A549 (cell line): ENCODE measurements around the gene DSCAML1.

ENCODE experiments used
- BHLHE40 ChIP-seq: IDR thresholded peaks from 2 replicates; pipeline ENCODE4 v1.6.1; 2012; ENCODE audit warnings: low read depth, low read length, inconsistent platforms
- EP300 ChIP-seq, 2 experiments: fragments of >200 bp; sonication (Bioruptor Twin); formaldehyde crosslinking; IDR thresholded peaks; 2 replicates in 1 of 2; 3 replicates in 1 of 2; pipeline ENCODE4 v1.6.1; 2016 to 2017
- ESRRA ChIP-seq: fragments of 150-350 bp; IDR thresholded peaks from 2 replicates; pipeline ENCODE4 v1.6.1; 2014; ENCODE audit warnings: mild to moderate bottlenecking, low read length, borderline replicate concordance
- POLR2A ChIP-seq: IDR thresholded peaks from 2 replicates; pipeline ENCODE4 v1.6.1; 2012; ENCODE audit warnings: mild to moderate bottlenecking, low read length
- SREBF2 ChIP-seq: fragments of 450-650 bp; IDR thresholded peaks from 2 replicates; pipeline ENCODE4 v1.6.1; 2014; ENCODE audit warnings: mild to moderate bottlenecking, moderate library complexity
- TP53 ChIP-seq: fragments of 250-450 bp; sonication (Bioruptor Pico); IDR thresholded peaks from 2 replicates; pipeline ENCODE4 v1.5.0; 2021; ENCODE audit warnings: mild to moderate bottlenecking, moderate library complexity
- TF ChIP-seq, protein P1 (sequence below): fragments of 200-600 bp; sonication (generic); IDR thresholded peaks from 2 replicates; pipeline ENCODE4 v1.6.1; 2016; ENCODE audit warnings: antibody characterized with exemption, mild to moderate bottlenecking, moderate library complexity
- TF ChIP-seq, protein P2 (sequence below): fragments of >200 bp; sonication (Bioruptor Twin); formaldehyde crosslinking; IDR thresholded peaks from 3 replicates; pipeline ENCODE4 v1.6.1; 2016
- TF ChIP-seq, protein P3 (sequence below): fragments of >200 bp; sonication (Bioruptor Twin); formaldehyde crosslinking; IDR thresholded peaks from 3 replicates; pipeline ENCODE4 v1.5.1; 2016
- TF ChIP-seq, protein P4 (sequence below): fragments of 450-650 bp; IDR thresholded peaks from 2 replicates; pipeline ENCODE4 v1.6.1; 2014; ENCODE audit warnings: antibody characterized with exemption
- TF ChIP-seq, protein P5 (sequence below): IDR thresholded peaks from 2 replicates; pipeline ENCODE4 v1.6.1; 2012
- TF ChIP-seq, protein P6 (sequence below): IDR thresholded peaks from 2 replicates; pipeline ENCODE4 v1.6.1; 2012
- TF ChIP-seq, protein P7 (sequence below): fragments of 250-450 bp; sonication (Bioruptor Pico); IDR thresholded peaks from 2 replicates; pipeline ENCODE4 v1.5.0; 2020; ENCODE audit warnings: low read depth, mild to moderate bottlenecking, moderate library complexity

DNA sequence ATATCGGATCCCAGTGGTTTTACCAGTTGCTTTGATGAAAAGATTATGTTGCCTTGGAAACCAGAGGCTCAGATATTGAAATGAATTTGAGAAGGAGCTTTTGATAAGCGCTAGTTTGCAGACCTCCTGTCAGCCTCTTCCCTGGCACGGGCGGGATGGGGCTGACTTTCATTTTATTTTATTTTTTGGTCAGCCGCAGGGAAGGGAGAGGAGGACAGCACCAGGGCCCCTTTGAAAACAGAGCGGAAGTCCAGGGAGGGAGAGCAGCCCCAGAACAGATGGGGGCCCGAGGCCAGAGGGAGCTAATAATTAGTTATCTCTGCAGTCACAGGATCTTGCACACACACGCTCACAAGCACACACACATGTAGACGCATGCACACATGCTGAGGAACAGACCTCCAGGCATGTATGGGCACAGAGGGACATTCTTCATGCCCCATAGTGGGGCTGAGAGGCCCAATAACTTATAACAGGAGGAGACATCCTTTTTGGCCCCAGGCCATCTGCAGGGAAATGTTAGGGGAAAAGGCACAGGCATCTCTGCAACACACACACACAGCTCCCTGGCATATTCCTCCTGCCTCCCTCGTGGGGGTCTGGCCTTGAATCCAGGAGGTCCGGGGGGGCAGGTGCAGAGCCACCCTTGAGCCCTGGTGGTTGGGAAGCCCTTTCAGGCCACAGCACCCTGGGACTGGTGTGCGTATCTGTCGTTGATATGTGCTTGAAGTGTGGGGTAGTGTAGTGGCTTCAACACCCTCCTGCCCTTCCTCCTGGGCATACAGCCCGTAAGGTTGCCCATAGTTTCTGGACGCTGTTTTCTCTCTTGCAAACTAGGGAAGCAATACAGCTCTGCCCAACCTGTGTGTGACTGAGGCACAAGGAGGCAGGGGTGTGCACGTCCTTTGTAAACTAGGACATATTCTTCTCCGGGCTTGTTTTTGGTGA lies 352.0 kb downstream of the DSCAML1 start:
- TF ChIP-seq, protein P1, sequence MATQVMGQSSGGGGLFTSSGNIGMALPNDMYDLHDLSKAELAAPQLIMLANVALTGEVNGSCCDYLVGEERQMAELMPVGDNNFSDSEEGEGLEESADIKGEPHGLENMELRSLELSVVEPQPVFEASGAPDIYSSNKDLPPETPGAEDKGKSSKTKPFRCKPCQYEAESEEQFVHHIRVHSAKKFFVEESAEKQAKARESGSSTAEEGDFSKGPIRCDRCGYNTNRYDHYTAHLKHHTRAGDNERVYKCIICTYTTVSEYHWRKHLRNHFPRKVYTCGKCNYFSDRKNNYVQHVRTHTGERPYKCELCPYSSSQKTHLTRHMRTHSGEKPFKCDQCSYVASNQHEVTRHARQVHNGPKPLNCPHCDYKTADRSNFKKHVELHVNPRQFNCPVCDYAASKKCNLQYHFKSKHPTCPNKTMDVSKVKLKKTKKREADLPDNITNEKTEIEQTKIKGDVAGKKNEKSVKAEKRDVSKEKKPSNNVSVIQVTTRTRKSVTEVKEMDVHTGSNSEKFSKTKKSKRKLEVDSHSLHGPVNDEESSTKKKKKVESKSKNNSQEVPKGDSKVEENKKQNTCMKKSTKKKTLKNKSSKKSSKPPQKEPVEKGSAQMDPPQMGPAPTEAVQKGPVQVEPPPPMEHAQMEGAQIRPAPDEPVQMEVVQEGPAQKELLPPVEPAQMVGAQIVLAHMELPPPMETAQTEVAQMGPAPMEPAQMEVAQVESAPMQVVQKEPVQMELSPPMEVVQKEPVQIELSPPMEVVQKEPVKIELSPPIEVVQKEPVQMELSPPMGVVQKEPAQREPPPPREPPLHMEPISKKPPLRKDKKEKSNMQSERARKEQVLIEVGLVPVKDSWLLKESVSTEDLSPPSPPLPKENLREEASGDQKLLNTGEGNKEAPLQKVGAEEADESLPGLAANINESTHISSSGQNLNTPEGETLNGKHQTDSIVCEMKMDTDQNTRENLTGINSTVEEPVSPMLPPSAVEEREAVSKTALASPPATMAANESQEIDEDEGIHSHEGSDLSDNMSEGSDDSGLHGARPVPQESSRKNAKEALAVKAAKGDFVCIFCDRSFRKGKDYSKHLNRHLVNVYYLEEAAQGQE: no peak
- TF ChIP-seq SREBF2 (no peak), TP53 (CRISPR knock-in tag) (no peak), POLR2A (no peak), BHLHE40 (no peak), EP300 (IDR thresholded peaks at IDR 0.05) (no peak), ESRRA (no peak)
- TF ChIP-seq, protein P2, sequence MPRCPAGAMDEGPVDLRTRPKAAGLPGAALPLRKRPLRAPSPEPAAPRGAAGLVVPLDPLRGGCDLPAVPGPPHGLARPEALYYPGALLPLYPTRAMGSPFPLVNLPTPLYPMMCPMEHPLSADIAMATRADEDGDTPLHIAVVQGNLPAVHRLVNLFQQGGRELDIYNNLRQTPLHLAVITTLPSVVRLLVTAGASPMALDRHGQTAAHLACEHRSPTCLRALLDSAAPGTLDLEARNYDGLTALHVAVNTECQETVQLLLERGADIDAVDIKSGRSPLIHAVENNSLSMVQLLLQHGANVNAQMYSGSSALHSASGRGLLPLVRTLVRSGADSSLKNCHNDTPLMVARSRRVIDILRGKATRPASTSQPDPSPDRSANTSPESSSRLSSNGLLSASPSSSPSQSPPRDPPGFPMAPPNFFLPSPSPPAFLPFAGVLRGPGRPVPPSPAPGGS: no peak
- TF ChIP-seq, protein P3, sequence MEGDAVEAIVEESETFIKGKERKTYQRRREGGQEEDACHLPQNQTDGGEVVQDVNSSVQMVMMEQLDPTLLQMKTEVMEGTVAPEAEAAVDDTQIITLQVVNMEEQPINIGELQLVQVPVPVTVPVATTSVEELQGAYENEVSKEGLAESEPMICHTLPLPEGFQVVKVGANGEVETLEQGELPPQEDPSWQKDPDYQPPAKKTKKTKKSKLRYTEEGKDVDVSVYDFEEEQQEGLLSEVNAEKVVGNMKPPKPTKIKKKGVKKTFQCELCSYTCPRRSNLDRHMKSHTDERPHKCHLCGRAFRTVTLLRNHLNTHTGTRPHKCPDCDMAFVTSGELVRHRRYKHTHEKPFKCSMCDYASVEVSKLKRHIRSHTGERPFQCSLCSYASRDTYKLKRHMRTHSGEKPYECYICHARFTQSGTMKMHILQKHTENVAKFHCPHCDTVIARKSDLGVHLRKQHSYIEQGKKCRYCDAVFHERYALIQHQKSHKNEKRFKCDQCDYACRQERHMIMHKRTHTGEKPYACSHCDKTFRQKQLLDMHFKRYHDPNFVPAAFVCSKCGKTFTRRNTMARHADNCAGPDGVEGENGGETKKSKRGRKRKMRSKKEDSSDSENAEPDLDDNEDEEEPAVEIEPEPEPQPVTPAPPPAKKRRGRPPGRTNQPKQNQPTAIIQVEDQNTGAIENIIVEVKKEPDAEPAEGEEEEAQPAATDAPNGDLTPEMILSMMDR: no peak
- TF ChIP-seq, protein P4, sequence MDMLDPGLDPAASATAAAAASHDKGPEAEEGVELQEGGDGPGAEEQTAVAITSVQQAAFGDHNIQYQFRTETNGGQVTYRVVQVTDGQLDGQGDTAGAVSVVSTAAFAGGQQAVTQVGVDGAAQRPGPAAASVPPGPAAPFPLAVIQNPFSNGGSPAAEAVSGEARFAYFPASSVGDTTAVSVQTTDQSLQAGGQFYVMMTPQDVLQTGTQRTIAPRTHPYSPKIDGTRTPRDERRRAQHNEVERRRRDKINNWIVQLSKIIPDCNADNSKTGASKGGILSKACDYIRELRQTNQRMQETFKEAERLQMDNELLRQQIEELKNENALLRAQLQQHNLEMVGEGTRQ: no peak
- TF ChIP-seq, protein P5, sequence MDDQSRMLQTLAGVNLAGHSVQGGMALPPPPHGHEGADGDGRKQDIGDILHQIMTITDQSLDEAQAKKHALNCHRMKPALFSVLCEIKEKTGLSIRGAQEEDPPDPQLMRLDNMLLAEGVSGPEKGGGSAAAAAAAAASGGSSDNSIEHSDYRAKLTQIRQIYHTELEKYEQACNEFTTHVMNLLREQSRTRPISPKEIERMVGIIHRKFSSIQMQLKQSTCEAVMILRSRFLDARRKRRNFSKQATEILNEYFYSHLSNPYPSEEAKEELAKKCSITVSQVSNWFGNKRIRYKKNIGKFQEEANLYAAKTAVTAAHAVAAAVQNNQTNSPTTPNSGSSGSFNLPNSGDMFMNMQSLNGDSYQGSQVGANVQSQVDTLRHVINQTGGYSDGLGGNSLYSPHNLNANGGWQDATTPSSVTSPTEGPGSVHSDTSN: no peak
- TF ChIP-seq, protein P6, sequence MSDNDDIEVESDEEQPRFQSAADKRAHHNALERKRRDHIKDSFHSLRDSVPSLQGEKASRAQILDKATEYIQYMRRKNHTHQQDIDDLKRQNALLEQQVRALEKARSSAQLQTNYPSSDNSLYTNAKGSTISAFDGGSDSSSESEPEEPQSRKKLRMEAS: no peak
- TF ChIP-seq, protein P7, sequence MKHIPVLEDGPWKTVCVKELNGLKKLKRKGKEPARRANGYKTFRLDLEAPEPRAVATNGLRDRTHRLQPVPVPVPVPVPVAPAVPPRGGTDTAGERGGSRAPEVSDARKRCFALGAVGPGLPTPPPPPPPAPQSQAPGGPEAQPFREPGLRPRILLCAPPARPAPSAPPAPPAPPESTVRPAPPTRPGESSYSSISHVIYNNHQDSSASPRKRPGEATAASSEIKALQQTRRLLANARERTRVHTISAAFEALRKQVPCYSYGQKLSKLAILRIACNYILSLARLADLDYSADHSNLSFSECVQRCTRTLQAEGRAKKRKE: no peak
